ENCODE results near the gene NKX3-2. TPM values are rescaled to one million over a fixed set of nuclear protein-coding genes. Genes with fewer than 3 reads are reported as not detected.

NKX3-2 gene
- total and polyA plus RNA-seq, 9 of the 15 experiments (the other 6 are each of a cell fraction or from before 2014, with no cell fraction given), result 0.03 to 0.81 (median 0.27) TPM; not detected in 1

DNA sequence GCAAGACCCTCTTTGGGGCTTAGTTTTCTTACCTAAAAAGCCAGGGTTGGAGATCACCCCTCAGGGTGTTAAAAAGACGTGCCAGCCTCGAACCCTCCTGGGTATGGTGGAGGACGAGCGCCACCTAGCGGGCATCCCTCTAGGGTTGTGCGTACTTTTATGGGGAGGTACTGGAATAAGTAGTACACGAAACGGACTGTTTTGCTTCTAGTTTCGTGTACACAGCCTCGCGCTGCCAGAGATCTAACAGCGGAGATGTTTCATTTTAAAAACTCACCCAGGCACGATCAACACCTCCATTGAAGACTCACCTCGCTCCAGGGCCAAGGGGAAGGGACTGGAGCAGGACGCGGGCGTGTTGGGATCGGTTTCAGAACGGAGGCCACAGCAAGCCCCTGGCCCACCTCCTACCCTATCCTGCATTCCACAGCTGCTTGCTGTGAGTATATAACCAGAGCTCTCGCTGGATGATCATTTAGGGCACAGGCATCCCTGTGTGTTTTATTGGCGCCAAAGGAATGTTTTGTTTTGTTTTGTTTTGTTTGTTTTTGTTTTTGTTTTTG is 4.8 kb upstream of the NKX3-2 start (continued):
- TF ChIP-seq, protein P1, sequence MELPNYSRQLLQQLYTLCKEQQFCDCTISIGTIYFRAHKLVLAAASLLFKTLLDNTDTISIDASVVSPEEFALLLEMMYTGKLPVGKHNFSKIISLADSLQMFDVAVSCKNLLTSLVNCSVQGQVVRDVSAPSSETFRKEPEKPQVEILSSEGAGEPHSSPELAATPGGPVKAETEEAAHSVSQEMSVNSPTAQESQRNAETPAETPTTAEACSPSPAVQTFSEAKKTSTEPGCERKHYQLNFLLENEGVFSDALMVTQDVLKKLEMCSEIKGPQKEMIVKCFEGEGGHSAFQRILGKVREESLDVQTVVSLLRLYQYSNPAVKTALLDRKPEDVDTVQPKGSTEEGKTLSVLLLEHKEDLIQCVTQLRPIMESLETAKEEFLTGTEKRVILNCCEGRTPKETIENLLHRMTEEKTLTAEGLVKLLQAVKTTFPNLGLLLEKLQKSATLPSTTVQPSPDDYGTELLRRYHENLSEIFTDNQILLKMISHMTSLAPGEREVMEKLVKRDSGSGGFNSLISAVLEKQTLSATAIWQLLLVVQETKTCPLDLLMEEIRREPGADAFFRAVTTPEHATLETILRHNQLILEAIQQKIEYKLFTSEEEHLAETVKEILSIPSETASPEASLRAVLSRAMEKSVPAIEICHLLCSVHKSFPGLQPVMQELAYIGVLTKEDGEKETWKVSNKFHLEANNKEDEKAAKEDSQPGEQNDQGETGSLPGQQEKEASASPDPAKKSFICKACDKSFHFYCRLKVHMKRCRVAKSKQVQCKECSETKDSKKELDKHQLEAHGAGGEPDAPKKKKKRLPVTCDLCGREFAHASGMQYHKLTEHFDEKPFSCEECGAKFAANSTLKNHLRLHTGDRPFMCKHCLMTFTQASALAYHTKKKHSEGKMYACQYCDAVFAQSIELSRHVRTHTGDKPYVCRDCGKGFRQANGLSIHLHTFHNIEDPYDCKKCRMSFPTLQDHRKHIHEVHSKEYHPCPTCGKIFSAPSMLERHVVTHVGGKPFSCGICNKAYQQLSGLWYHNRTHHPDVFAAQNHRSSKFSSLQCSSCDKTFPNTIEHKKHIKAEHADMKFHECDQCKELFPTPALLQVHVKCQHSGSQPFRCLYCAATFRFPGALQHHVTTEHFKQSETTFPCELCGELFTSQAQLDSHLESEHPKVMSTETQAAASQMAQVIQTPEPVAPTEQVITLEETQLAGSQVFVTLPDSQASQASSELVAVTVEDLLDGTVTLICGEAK (IDR thresholded peaks at IDR 0.05), result no peak
- TF ChIP-seq, protein P1 (CRISPR knock-in tag; IDR thresholded peaks at IDR 0.05), result no peak
- TF ChIP-seq, protein P2, sequence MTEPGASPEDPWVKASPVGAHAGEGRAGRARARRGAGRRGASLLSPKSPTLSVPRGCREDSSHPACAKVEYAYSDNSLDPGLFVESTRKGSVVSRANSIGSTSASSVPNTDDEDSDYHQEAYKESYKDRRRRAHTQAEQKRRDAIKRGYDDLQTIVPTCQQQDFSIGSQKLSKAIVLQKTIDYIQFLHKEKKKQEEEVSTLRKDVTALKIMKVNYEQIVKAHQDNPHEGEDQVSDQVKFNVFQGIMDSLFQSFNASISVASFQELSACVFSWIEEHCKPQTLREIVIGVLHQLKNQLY (CRISPR knock-in tag; conservative IDR thresholded peaks at IDR 0.05), result no peak
- no peak for TF ChIP-seq ZNF197 (CRISPR knock-in tag; IDR thresholded peaks at IDR 0.05; ENCODE audit: low read depth)
- TF ChIP-seq SMAD2 (IDR thresholded peaks at IDR 0.05; ENCODE audit: low read depth, low read length), result no peak
- TF ChIP-seq NRF1 (conservative IDR thresholded peaks at IDR 0.05 in 1 of 2, IDR thresholded peaks at IDR 0.05 in 1 of 2), result no peak
- TF ChIP-seq ZNF165 (CRISPR knock-in tag; IDR thresholded peaks at IDR 0.05; ENCODE audit: borderline replicate concordance), result no peak
- TF ChIP-seq SAP30 (IDR thresholded peaks at IDR 0.05; ENCODE audit: borderline replicate concordance, insufficient read depth, low read depth, low read length, poor library complexity, severe bottlenecking), result no peak
- no peak for TF ChIP-seq TCF7 (IDR thresholded peaks at IDR 0.05; ENCODE audit: borderline replicate concordance)
